H1 (cell line): ENCODE measurements around the gene CISH. TPM values are rescaled to one million over a fixed set of nuclear protein-coding genes. Genes with fewer than 3 reads are reported as not detected.

Source experiments
- CTCF ChIA-PET: fragments of 300-600 bp; sonication (Branson Sonifier 250); formaldehyde crosslinking; loops from one replicate; lab custom pipeline; 2021; ENCODE audit not compliant: partially characterized antibody; lab: Charles Lee
- POLR2A ChIA-PET: fragments of 300-600 bp; sonication (Branson Sonifier 250); formaldehyde crosslinking; loops from one replicate; lab custom pipeline; 2021; ENCODE audit warnings: inconsistent platforms; ENCODE audit not compliant: partially characterized antibody; lab: Charles Lee
- DNase-seq, 2 experiments: peaks; one replicate each; pipeline versions ENCODE4 v3.0.0 to v3.0.0-alpha.2; 2010 to 2022; ENCODE audit warnings: low spot score in 2 of 2, low read depth in 1 of 2, mixed read lengths in 1 of 2
- FAIRE-seq: peaks from 2 replicates; lab custom pipeline; 2011; peaks lifted over from hg19 to GRCh38; lab: Jason Lieb, UNC
- H2AFZ ChIP-seq: 2 replicates; pipeline ENCODE4 v1.8.1; 2012; ENCODE audit warnings: low read length, inconsistent platforms
- H2AK5ac ChIP-seq: 2 replicates; pipeline ENCODE4 v1.6.1; 2013; ENCODE audit warnings: low read depth, low read length
- H2BK120ac ChIP-seq: replicated peaks from 2 replicates; pipeline ENCODE3; 2013; ENCODE audit warnings: low read depth, low read length, inconsistent platforms
- H2BK12ac ChIP-seq: 2 replicates; pipeline ENCODE4 v1.6.1; 2013; ENCODE audit warnings: low read depth, low read length
- H2BK15ac ChIP-seq: 2 replicates; pipeline ENCODE4 v1.6.1; 2013; ENCODE audit warnings: low read length
- H2BK20ac ChIP-seq: 2 replicates; pipeline ENCODE4 v1.6.1; 2013; ENCODE audit warnings: low read length
- H2BK5ac ChIP-seq: 2 replicates; pipeline ENCODE4 v1.6.1; 2013; ENCODE audit warnings: low read depth, low read length
- H3K14ac ChIP-seq: 2 replicates; pipeline ENCODE4 v1.6.1; 2013; ENCODE audit warnings: inconsistent platforms; ENCODE audit not compliant: insufficient read length
- H3K18ac ChIP-seq: 2 replicates; pipeline ENCODE4 v1.6.1; 2013; ENCODE audit warnings: low read length; ENCODE audit errors: extremely low read depth
- H3K23ac ChIP-seq: 2 replicates; pipeline ENCODE4 v1.6.1; 2013; ENCODE audit warnings: inconsistent platforms; ENCODE audit not compliant: insufficient read length
- H3K23me2 ChIP-seq: 2 replicates; pipeline ENCODE4 v1.6.1; 2013; ENCODE audit warnings: low read depth, low read length
- H3K27ac ChIP-seq: 2 replicates; pipeline ENCODE4 v1.6.1; 2011; ENCODE audit warnings: low read depth, low read length, inconsistent platforms
- H3K27me3 ChIP-seq, 4 experiments: replicated peaks in 1 of 4; 1 replicate in 1 of 4; 2 replicates in 3 of 4; pipeline versions ENCODE4 v1.6.1 to v1.8.1; 2011 to 2013; ENCODE audit warnings: low read length in 3 of 4, mild to moderate bottlenecking in 3 of 4, inconsistent platforms in 2 of 4, mixed read lengths in 2 of 4, moderate library complexity in 1 of 4; ENCODE audit not compliant: control insufficient read depth in 3 of 4, insufficient read depth in 3 of 4; ENCODE audit errors: extremely low read depth in 1 of 4
- H3K36me3 ChIP-seq, 4 experiments: 2 replicates each; pipeline versions ENCODE4 v1.6.1 to v1.8.1; 2011 to 2013; ENCODE audit warnings: mild to moderate bottlenecking in 4 of 4, low read length in 3 of 4, moderate library complexity in 2 of 4, control low read depth in 1 of 4, inconsistent platforms in 1 of 4; ENCODE audit not compliant: insufficient read depth in 4 of 4, control insufficient read depth in 2 of 4
- H3K4ac ChIP-seq: replicated peaks from 2 replicates; pipeline ENCODE3; 2013; ENCODE audit warnings: low read length, low read depth, mixed read lengths, inconsistent platforms; ENCODE audit not compliant: insufficient read length
- H3K4me1 ChIP-seq, 4 experiments: replicated peaks in 1 of 4; 1 replicate in 1 of 4; 2 replicates in 3 of 4; pipeline versions ENCODE4 v1.6.1 to v1.8.1; 2011 to 2013; ENCODE audit warnings: low read length in 3 of 4, inconsistent platforms in 2 of 4, mixed read lengths in 1 of 4; ENCODE audit not compliant: insufficient read depth in 4 of 4, control insufficient read depth in 3 of 4
- H3K4me2 ChIP-seq, 2 experiments: 2 replicates each; pipeline versions ENCODE4 v1.6.1 to v1.8.1; 2011 to 2013; ENCODE audit warnings: low read depth in 2 of 2, low read length in 2 of 2, control low read depth in 1 of 2, inconsistent platforms in 1 of 2, mild to moderate bottlenecking in 1 of 2; ENCODE audit not compliant: insufficient read depth in 1 of 2
- H3K4me3 ChIP-seq, 4 experiments: fragments of 200-600, 300-600 bp in 1 of 4; sonication (generic), shearing (Covaris generic), sonication (Bioruptor Twin) in 1 of 4; 2 replicates each; pipeline versions ENCODE4 v1.5.1 to v1.8.1; 2011 to 2016; ENCODE audit warnings: low read length in 4 of 4, low read depth in 3 of 4, control low read depth in 2 of 4, inconsistent platforms in 2 of 4, mild to moderate bottlenecking in 2 of 4, mixed read lengths in 1 of 4, moderate library complexity in 1 of 4; ENCODE audit not compliant: insufficient read depth in 2 of 4; ENCODE audit errors: extremely low read depth in 1 of 4
- H3K56ac ChIP-seq: replicated peaks from 2 replicates; pipeline ENCODE3; 2013; ENCODE audit warnings: low read depth, mild to moderate bottlenecking, mixed read lengths, low read length, inconsistent platforms; ENCODE audit not compliant: insufficient read length
- H3K79me1 ChIP-seq: 2 replicates; pipeline ENCODE4 v1.6.1; 2013; ENCODE audit warnings: low read depth, low read length, control low read depth
- H3K79me2 ChIP-seq, 2 experiments: 2 replicates each; pipeline versions ENCODE4 v1.6.1 to v1.8.1; 2012 to 2013; ENCODE audit warnings: low read length in 2 of 2, mild to moderate bottlenecking in 2 of 2, inconsistent platforms in 1 of 2; ENCODE audit not compliant: insufficient read depth in 2 of 2, control insufficient read depth in 1 of 2
- H3K9ac ChIP-seq, 4 experiments: replicated peaks in 1 of 4; 1 replicate in 1 of 4; 2 replicates in 3 of 4; pipeline versions ENCODE4 v1.6.1 to v1.8.1; 2011 to 2013; ENCODE audit warnings: low read depth in 3 of 4, low read length in 3 of 4, control low read depth in 2 of 4, mild to moderate bottlenecking in 2 of 4, moderate library complexity in 2 of 4, inconsistent platforms in 1 of 4; ENCODE audit errors: extremely low read depth in 1 of 4
- H3K9me3 ChIP-seq, 2 experiments: 2 replicates each; pipeline versions ENCODE4 v1.6.1 to v1.8.1; 2012 to 2013; ENCODE audit warnings: mild to moderate bottlenecking in 2 of 2, moderate library complexity in 2 of 2, control low read depth in 1 of 2, inconsistent platforms in 1 of 2, low read depth in 1 of 2, low read length in 1 of 2, mixed read lengths in 1 of 2; ENCODE audit not compliant: insufficient read depth in 2 of 2
- H4K20me1 ChIP-seq, 2 experiments: replicated peaks in 1 of 2; 2 replicates each; pipeline versions ENCODE3 to v1.8.1; 2011 to 2013; ENCODE audit warnings: inconsistent platforms in 2 of 2, low read length in 2 of 2, mild to moderate bottlenecking in 1 of 2; ENCODE audit not compliant: insufficient read depth in 2 of 2, control insufficient read depth in 1 of 2
- H4K5ac ChIP-seq: 2 replicates; pipeline ENCODE4 v1.6.1; 2013; ENCODE audit warnings: low read length, low read depth, mixed read lengths, inconsistent platforms; ENCODE audit not compliant: insufficient read length
- H4K8ac ChIP-seq: 2 replicates; pipeline ENCODE4 v1.8.0; 2013; ENCODE audit warnings: mild to moderate bottlenecking, moderate library complexity, low read length, inconsistent platforms; ENCODE audit not compliant: insufficient read depth; ENCODE audit errors: extremely low read depth
- H4K91ac ChIP-seq: replicated peaks from 2 replicates; pipeline ENCODE3; 2013; ENCODE audit warnings: low read length, mixed read lengths, inconsistent platforms; ENCODE audit not compliant: insufficient read length
- BACH1 ChIP-seq: IDR thresholded peaks from 2 replicates; pipeline ENCODE4 v1.6.1; 2012; ENCODE audit warnings: low read length, improper control_type of control experiment
- BRCA1 ChIP-seq: IDR thresholded peaks from 2 replicates; pipeline ENCODE4 v1.6.1; 2012; ENCODE audit warnings: low read depth, low read length, improper control_type of control experiment
- CBX8 ChIP-seq: fragments of 300-800, 300-1000 bp; sonication (generic); IDR thresholded peaks from 2 replicates; pipeline ENCODE4 v1.7.1; 2016; ENCODE audit warnings: low read depth, low read length, borderline replicate concordance
- GABPA ChIP-seq: IDR thresholded peaks from 2 replicates; pipeline ENCODE4 v1.6.1; 2011; ENCODE audit warnings: mild to moderate bottlenecking, low read length, moderate library complexity, borderline replicate concordance; ENCODE audit not compliant: insufficient read depth
- HDAC2 ChIP-seq, 2 experiments: fragments of 300-600 bp in 1 of 2; sonication (generic) in 1 of 2; IDR thresholded peaks; 2 replicates each; pipeline ENCODE4 v1.6.1; 2011 to 2012; ENCODE audit warnings: low read depth in 2 of 2, low read length in 2 of 2, mild to moderate bottlenecking in 2 of 2, moderate library complexity in 2 of 2, borderline replicate concordance in 1 of 2, inconsistent platforms in 1 of 2
- HDAC6 ChIP-seq: IDR thresholded peaks from one replicate; pipeline ENCODE4 v1.7.1; 2012; ENCODE audit warnings: low read depth, mild to moderate bottlenecking, inconsistent platforms, low read length, moderate library complexity
- KDM1A ChIP-seq: fragments of 200-600, 300-600 bp; sonication (generic); IDR thresholded peaks from 2 replicates; pipeline ENCODE4 v1.7.1; 2016; ENCODE audit warnings: mild to moderate bottlenecking, low read length, borderline replicate concordance
- KDM4A ChIP-seq: IDR thresholded peaks from one replicate; pipeline ENCODE4 v1.7.1; 2012; ENCODE audit warnings: low read depth, mild to moderate bottlenecking, moderate library complexity, low read length, inconsistent platforms; ENCODE audit not compliant: severe bottlenecking
- MAFK ChIP-seq: IDR thresholded peaks from 2 replicates; pipeline ENCODE4 v1.6.1; 2012; ENCODE audit warnings: low read depth, mild to moderate bottlenecking, improper control_type of control experiment, low read length
- NANOG ChIP-seq: IDR thresholded peaks from 2 replicates; pipeline ENCODE4 v1.6.1; 2011; ENCODE audit warnings: low read length, low read depth, mild to moderate bottlenecking, inconsistent platforms; ENCODE audit not compliant: insufficient read depth, poor library complexity, severe bottlenecking
- TBP ChIP-seq: IDR thresholded peaks from 2 replicates; pipeline ENCODE4 v1.6.1; 2011; ENCODE audit warnings: low read depth, low read length, improper control_type of control experiment
- WGBS, 2 experiments: shearing (Covaris generic) in 1 of 2; methylation state at CpG; one replicate each; pipeline versions ENCODE4 v1.1.6 to v1.1.7; 2013 to 2015; ENCODE audit warnings: low lambda C conversion rate in 2 of 2, mixed read lengths in 2 of 2, inconsistent platforms in 1 of 2, low coverage in 1 of 2, missing lambda C conversion rate in 1 of 2; ENCODE audit not compliant: insufficient replicate concordance in 2 of 2, insufficient coverage in 1 of 2, insufficient read length in 1 of 2; ENCODE audit errors: extremely low coverage in 1 of 2, missing lambda C conversion rate in 1 of 2; 5-methylcytosine and 5-hydroxymethylcytosine counted together
- polyA plus RNA-seq, 7 experiments: library from polyadenylated mRNA; depleted of rRNA in 3 of 7; stranded (reverse) in 5 of 7; unstranded in 2 of 7; fragments of >200 nt in 5 of 7; fragments of 200-250 nt in 2 of 7; gene quantifications; 1 replicate in 5 of 7; 2 replicates in 1 of 7; 4 replicates in 1 of 7; pipeline versions ENCODE4 v1.2.1 to v1.2.3, GENCODE V29; 2011 to 2013; ENCODE audit warnings: missing spikeins in 2 of 7, mixed read lengths in 2 of 7
- total RNA-seq: library from RNA; stranded (reverse); fragmentation: NEBNext Ultra II Directional; extraction: Animal tissue kit (Norgen Biotek cat#: 25700); gene quantifications from 2 replicates; pipeline ENCODE4 v1.2.1, GENCODE V29; 2021
- TF ChIP-seq, protein P1 (sequence below): IDR thresholded peaks from 2 replicates; pipeline ENCODE4 v1.6.1; 2011; ENCODE audit warnings: low read length, improper control_type of control experiment

CISH gene
- total and polyA plus RNA-seq, 2 of the 8 experiments (the other 6 are each of a cell fraction or from before 2014, with no cell fraction given): 1.9 to 2.2 TPM

GRCh38 chr3:50620820-50621219 is 9.2 kb upstream of the CISH start:
- ChIA-PET POLR2A (interaction anchor here (3.8 kb wide), 1 partner anchor 31 kb away, joined by 15 read pairs; no protein-coding TSS in a partner anchor), CTCF (interaction anchor here (1.4 to 63.8 kb wide), 5 partner anchors 1 to 757 kb away, joined by 3 to 1262 read pairs (median 863); partner anchors contain the start of genes C3orf18, CISH, DOCK3 and HEMK1)
- Histone ChIP-seq H3K23ac (no peak overlapping the region), H3K4me1 (peaks cover 0 to 24% (median 13%) of the 10 kb centered on the region in 4 experiments; a peak in 6 of 7 replicates), H3K27ac (no peak overlapping the region), H2BK120ac (no peak overlapping the region), H3K36me3 (peaks cover 0 to 3% (median 0%) of the 10 kb centered on the region in 4 experiments; a peak in 2 of 8 replicates), H3K9ac (no peak overlapping the region), H3K27me3 (peaks cover 0 to 3% (median 0%) of the 10 kb centered on the region in 4 experiments; a peak in 1 of 7 replicates), H3K9me3 (no peaks in the 10 kb centered on the region), H3K23me2 (peaks cover 11% of the 10 kb centered on the region), H3K18ac (no peak overlapping the region), H3K79me2 (peaks cover 0 to 28% of the 10 kb centered on the region in 2 experiments; a peak in 1 of 4 replicates), H2BK5ac (no peak overlapping the region), H3K56ac (no peak overlapping the region), H2BK12ac (no peak overlapping the region; the same call in 1 of the 2 replicates), H3K79me1 (peaks cover 5% of the 10 kb centered on the region), H3K4ac (no peak overlapping the region), H4K5ac (no peak overlapping the region), H4K8ac (no peak overlapping the region), H3K14ac (no peak overlapping the region), H3K4me2 (no peak overlapping the region), H4K20me1 (peaks cover 6 to 17% of the 10 kb centered on the region in 2 experiments), H4K91ac (no peak overlapping the region), H3K4me3 (no peak overlapping the region), H2BK20ac (no peak overlapping the region), H2AK5ac (no peak overlapping the region), H2BK15ac (no peak overlapping the region), H2AFZ (no peak overlapping the region)
- FAIRE-seq (no peak), DNase-seq (no peak)
- WGBS, 2 experiments: 79% methylated on average over 4 of the region's 4 CpGs; no CpG with 5 or more reads in 1 of the 2 experiments
- TF ChIP-seq CBX8: no peak
- no peak for TF ChIP-seq HDAC6
- no peak for TF ChIP-seq GABPA
- no peak for TF ChIP-seq TBP
- TF ChIP-seq, protein P1, sequence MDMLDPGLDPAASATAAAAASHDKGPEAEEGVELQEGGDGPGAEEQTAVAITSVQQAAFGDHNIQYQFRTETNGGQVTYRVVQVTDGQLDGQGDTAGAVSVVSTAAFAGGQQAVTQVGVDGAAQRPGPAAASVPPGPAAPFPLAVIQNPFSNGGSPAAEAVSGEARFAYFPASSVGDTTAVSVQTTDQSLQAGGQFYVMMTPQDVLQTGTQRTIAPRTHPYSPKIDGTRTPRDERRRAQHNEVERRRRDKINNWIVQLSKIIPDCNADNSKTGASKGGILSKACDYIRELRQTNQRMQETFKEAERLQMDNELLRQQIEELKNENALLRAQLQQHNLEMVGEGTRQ: no peak
- TF ChIP-seq KDM1A: no peak
- TF ChIP-seq MAFK: no peak
- no peak for TF ChIP-seq NANOG
- TF ChIP-seq HDAC2 (IDR thresholded peaks at IDR 0.05; ENCODE audit: borderline replicate concordance in 1 of 2, low read depth in 2 of 2, low read length in 2 of 2): no peak
- TF ChIP-seq KDM4A: no peak
- TF ChIP-seq BRCA1: no peak
- no peak for TF ChIP-seq BACH1
